CD14-positive monocyte (primary cell): ENCODE data around the gene MATN4. TPM values are rescaled to one million over a fixed set of nuclear protein-coding genes. Genes with fewer than 3 reads are reported as not detected.

Experiments
- DNase-seq, 3 donors: peaks; one replicate each; pipeline ENCODE4 v3.0.0-alpha.2; 2011 to 2022
- H2AFZ ChIP-seq: 2 replicates; pipeline ENCODE4 v1.6.0; 2012; ENCODE audit warnings: mild to moderate bottlenecking, low read depth, low read length, inconsistent platforms; ENCODE audit not compliant: insufficient read depth, poor library complexity, severe bottlenecking
- H3K27ac ChIP-seq, 2 donors: 1 replicate in 1 of 2; 2 replicates in 1 of 2; pipeline ENCODE4 v1.5.1; 2012 to 2013; ENCODE audit warnings: low read length in 2 of 2, control low read depth in 1 of 2, inconsistent platforms in 1 of 2, low read depth in 1 of 2, mild to moderate bottlenecking in 1 of 2
- H3K27me3 ChIP-seq, 2 donors: one replicate each; pipeline versions ENCODE4 v1.6.0 to v1.6.1; 2011 to 2013; ENCODE audit warnings: low read length in 2 of 2; ENCODE audit not compliant: control insufficient read depth in 2 of 2, insufficient read depth in 2 of 2
- H3K36me3 ChIP-seq, 2 donors: replicated peaks in 1 of 2; 1 replicate in 1 of 2; 2 replicates in 1 of 2; pipeline versions ENCODE4 v1.5.1 to v1.6.1; 2012 to 2013; ENCODE audit warnings: low read length in 2 of 2, control low read depth in 1 of 2, inconsistent platforms in 1 of 2, mild to moderate bottlenecking in 1 of 2; ENCODE audit not compliant: insufficient read depth in 2 of 2, control insufficient read depth in 1 of 2
- H3K4me1 ChIP-seq, 2 donors: 1 replicate in 1 of 2; 2 replicates in 1 of 2; pipeline versions ENCODE4 v1.5.1 to v1.6.1; 2012 to 2013; ENCODE audit warnings: low read length in 2 of 2, control low read depth in 1 of 2, inconsistent platforms in 1 of 2, mild to moderate bottlenecking in 1 of 2, moderate library complexity in 1 of 2; ENCODE audit not compliant: insufficient read depth in 2 of 2, control insufficient read depth in 1 of 2
- H3K4me2 ChIP-seq: replicated peaks from 2 replicates; pipeline ENCODE3; 2012; ENCODE audit warnings: low read length, moderate library complexity, mild to moderate bottlenecking; ENCODE audit not compliant: poor library complexity, severe bottlenecking; ENCODE audit errors: extremely low read depth
- H3K4me3 ChIP-seq, 3 experiments: fragments of 200-600 bp in 1 of 3; sonication (generic) in 1 of 3; replicated peaks in 1 of 3; 1 replicate in 2 of 3; 2 replicates in 1 of 3; pipeline ENCODE4 v1.5.1; 2011 to 2013; ENCODE audit warnings: low read length in 3 of 3, mild to moderate bottlenecking in 3 of 3, control low read depth in 2 of 3, low read depth in 2 of 3, inconsistent platforms in 1 of 3, moderate library complexity in 1 of 3
- H3K79me2 ChIP-seq: 2 replicates; pipeline ENCODE4 v1.6.0; 2012; ENCODE audit warnings: mild to moderate bottlenecking, control low read depth, inconsistent platforms, low read length, moderate library complexity; ENCODE audit not compliant: insufficient read depth
- H3K9ac ChIP-seq: 2 replicates; pipeline ENCODE4 v1.6.0; 2017; ENCODE audit warnings: low read length, mild to moderate bottlenecking; ENCODE audit not compliant: insufficient read depth, poor library complexity, severe bottlenecking
- H3K9me3 ChIP-seq, 2 donors: replicated peaks in 1 of 2; 1 replicate in 1 of 2; 2 replicates in 1 of 2; pipeline versions ENCODE4 v1.5.1 to v1.6.1; 2012 to 2013; ENCODE audit warnings: low read length in 2 of 2, control low read depth in 1 of 2; ENCODE audit not compliant: control insufficient read depth in 1 of 2, insufficient read depth in 1 of 2
- H4K20me1 ChIP-seq: 2 replicates; pipeline ENCODE4 v1.6.0; 2012; ENCODE audit warnings: mild to moderate bottlenecking, low read length, control low read depth, moderate library complexity; ENCODE audit not compliant: insufficient read depth
- H3K27ac Mint-ChIP-seq, 7 donors: one replicate each; pipeline ENCODE4 v1.8.0; 2020; ENCODE audit warnings: mild to moderate bottlenecking in 7 of 7, mixed read lengths in 7 of 7, moderate library complexity in 6 of 7, inconsistent platforms in 2 of 7
- H3K27me3 Mint-ChIP-seq, 3 donors: one replicate each; pipeline ENCODE4 v1.8.0; 2021 to 2022; ENCODE audit warnings: low read depth in 3 of 3, mild to moderate bottlenecking in 3 of 3, mixed read lengths in 3 of 3, moderate library complexity in 3 of 3, inconsistent platforms in 1 of 3
- H3K36me3 Mint-ChIP-seq, 2 donors: one replicate each; pipeline ENCODE4 v1.8.0; 2020; ENCODE audit warnings: mixed read lengths in 2 of 2, inconsistent platforms in 1 of 2, mild to moderate bottlenecking in 1 of 2
- H3K4me1 Mint-ChIP-seq: one replicate; pipeline ENCODE4 v1.8.0; 2020; ENCODE audit warnings: mild to moderate bottlenecking, mixed read lengths
- H3K4me3 Mint-ChIP-seq, 2 donors: one replicate each; pipeline ENCODE4 v1.8.0; 2020; ENCODE audit warnings: mild to moderate bottlenecking in 2 of 2, mixed read lengths in 2 of 2, moderate library complexity in 1 of 2
- H3K9me3 Mint-ChIP-seq, 7 donors: one replicate each; pipeline ENCODE4 v1.8.0; 2020 to 2022; ENCODE audit warnings: mixed read lengths in 7 of 7, mild to moderate bottlenecking in 6 of 7, moderate library complexity in 6 of 7, inconsistent platforms in 2 of 7
- CTCF ChIP-seq: fragments of 200-600 bp; IDR thresholded peaks from one replicate; pipeline ENCODE4 v1.8.0; 2022; ENCODE audit warnings: antibody characterized with exemption, mild to moderate bottlenecking
- WGBS: methylation state at CpG from one replicate; pipeline ENCODE4 v1.1.5; 2013; ENCODE audit warnings: missing lambda C conversion rate; ENCODE audit not compliant: insufficient coverage; 5-methylcytosine and 5-hydroxymethylcytosine counted together
- intact Hi-C, 2 donors: fragments of 100-400 bp; cut with micrococcal nuclease; formaldehyde crosslinking; loops; one replicate each; pipeline versions ENCODE4 v1.15.0 to v1.15.1; 2023
- polyA plus RNA-seq, 3 donors: library from polyadenylated mRNA; depleted of rRNA in 1 of 3; unstranded in 2 of 3; stranded (reverse) in 1 of 3; fragments of 300-500 nt in 2 of 3; fragments of >200 nt in 1 of 3; fragmentation: Illumina TruSeq in 2 of 3; gene quantifications; 1 replicate in 2 of 3; 2 replicates in 1 of 3; pipeline ENCODE4 v1.2.3, GENCODE V29; 2012 to 2021

Gene MATN4
- polyA plus RNA-seq, 3 donors, result not detected

GRCh38 chr20:45340951-45341350 is 32.9 kb upstream of the MATN4 start:
- H3K9me3 Mint-ChIP-seq, result peaks cover 0 to 2% (median 0%) of the 10 kb centered on the region in 7 donors
- Histone ChIP-seq H3K9ac (no peak overlapping the region), H3K4me2 (no peak overlapping the region), H4K20me1 (no peaks in the 10 kb centered on the region), H3K9me3 (no peaks in the 10 kb centered on the region), H3K4me1 (peaks cover 16 to 30% of the 10 kb centered on the region in 2 donors), H3K4me3 (no peak overlapping the region), H2AFZ (no peak overlapping the region), H3K27ac (no peak overlapping the region), H3K27me3 (no peaks in the 10 kb centered on the region), H3K79me2 (no peaks in the 10 kb centered on the region), H3K36me3 (no peaks in the 10 kb centered on the region)
- no peak overlapping the region for H3K4me3 Mint-ChIP-seq
- WGBS, result 80% methylated on average over 1 of the region's 1 CpG
- H3K4me1 Mint-ChIP-seq, result peaks cover 28% of the 10 kb centered on the region
- no peak overlapping the region for H3K27ac Mint-ChIP-seq
- H3K36me3 Mint-ChIP-seq, result peaks cover 4% of the 10 kb centered on the region in 2 donors
- TF ChIP-seq CTCF, result no peak
- no peak for DNase-seq
- peaks cover 0 to 3% (median 2%) of the 10 kb centered on the region in 3 donors for H3K27me3 Mint-ChIP-seq
- intact Hi-C loops, result no loop called here

GRCh38 chr20:45340236-45340847 is 32.2 kb upstream of the MATN4 start:
- Histone ChIP-seq H3K27me3 (no peaks in the 10 kb centered on the region), H3K27ac (no peak overlapping the region), H2AFZ (no peak overlapping the region), H3K9ac (no peak overlapping the region), H3K4me3 (no peak overlapping the region), H3K4me2 (no peak overlapping the region), H4K20me1 (no peaks in the 10 kb centered on the region), H3K9me3 (no peaks in the 10 kb centered on the region), H3K79me2 (no peaks in the 10 kb centered on the region), H3K36me3 (no peaks in the 10 kb centered on the region), H3K4me1 (peaks cover 16 to 24% of the 10 kb centered on the region in 2 donors)
- Mint-ChIP-seq H3K4me1 (peaks cover 22% of the 10 kb centered on the region), H3K4me3 (no peak overlapping the region), H3K9me3 (peaks cover 0 to 2% (median 0%) of the 10 kb centered on the region in 7 donors), H3K36me3 (peaks cover 6 to 8% of the 10 kb centered on the region in 2 donors), H3K27me3 (peaks cover 0 to 3% (median 2%) of the 10 kb centered on the region in 3 donors), H3K27ac (no peak overlapping the region)
- intact Hi-C loops, result no loop called here
- 60% methylated on average over 1 of the region's 5 CpGs for WGBS
- DNase-seq, result no peak
- TF ChIP-seq CTCF, result no peak
